GM21515 (cell line): Measurements from ENCODE around the gene NRXN2.
"Not testable (repeated sequence)": the region's sequence is repeated elsewhere in the genome, so short reads cannot be mapped to it uniquely, and the experiment has no call there.

Source experiments
- ATAC-seq: cut with Tn5 transposase; IDR thresholded peaks from one replicate; pipeline ENCODE4 v1.9.1; 2021; ENCODE audit not compliant: unreplicated experiment

The NRXN2 gene

DNA sequence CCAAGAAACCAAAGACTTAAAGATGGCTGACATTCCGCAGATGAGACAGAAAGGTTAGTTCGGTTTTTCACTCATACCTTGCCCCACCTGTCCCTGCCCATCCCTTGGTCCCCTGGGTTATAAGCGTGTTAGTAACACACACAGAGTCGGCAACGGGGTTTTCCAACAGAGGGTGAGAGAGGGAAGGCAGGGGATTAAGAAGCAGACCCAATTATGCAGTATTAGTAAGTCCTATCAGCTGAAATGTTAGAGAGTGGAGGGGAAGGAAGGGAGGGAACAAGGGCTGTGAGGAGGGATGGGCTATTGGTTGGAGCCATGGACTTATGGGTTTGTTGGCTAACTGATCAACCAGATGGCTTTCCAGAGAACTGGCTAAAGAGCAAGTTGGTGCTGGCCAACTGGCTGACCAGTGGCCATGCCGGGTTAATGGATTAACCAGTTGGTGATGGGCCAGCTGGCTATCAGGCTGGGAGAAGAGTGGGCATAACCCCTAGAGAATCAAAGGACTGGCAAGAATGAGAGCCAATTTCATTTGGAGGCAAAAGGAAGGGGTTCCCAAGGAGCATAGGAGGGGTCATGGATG is 45.5 kb downstream of the NRXN2 start:
- ATAC-seq = no peak

GRCh38 chr11:64676261-64676615 is 46.8 kb downstream of the NRXN2 start:
- no peak for ATAC-seq

GRCh38 chr11:64675450-64676260 is 47.3 kb downstream of the NRXN2 start:
- no peak for ATAC-seq

DNA sequence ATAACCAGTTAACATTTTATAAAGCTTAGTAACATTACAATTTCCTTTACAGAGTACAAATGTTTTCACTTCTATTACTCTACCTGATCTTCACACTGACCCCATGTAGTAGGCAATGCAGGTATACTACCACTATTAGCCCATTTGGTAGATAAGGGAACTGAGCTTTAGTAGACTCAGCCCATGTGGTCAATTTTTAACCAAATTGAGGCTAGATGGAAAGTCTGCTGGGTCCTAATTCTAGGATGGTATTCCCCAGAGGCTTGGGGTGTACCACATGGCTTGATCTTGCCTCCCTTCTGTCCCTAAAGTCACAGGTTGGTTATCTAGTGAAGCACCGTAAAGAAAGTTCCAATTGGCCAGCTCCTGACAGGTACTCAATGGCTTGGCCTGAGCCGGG is 48.2 kb downstream of the NRXN2 start:
- ATAC-seq = no peak

- no peak for ATAC-seq
These were observed 49.7 kb downstream of the NRXN2 start for GRCh38 chr11:64673279-64673678.

DNA sequence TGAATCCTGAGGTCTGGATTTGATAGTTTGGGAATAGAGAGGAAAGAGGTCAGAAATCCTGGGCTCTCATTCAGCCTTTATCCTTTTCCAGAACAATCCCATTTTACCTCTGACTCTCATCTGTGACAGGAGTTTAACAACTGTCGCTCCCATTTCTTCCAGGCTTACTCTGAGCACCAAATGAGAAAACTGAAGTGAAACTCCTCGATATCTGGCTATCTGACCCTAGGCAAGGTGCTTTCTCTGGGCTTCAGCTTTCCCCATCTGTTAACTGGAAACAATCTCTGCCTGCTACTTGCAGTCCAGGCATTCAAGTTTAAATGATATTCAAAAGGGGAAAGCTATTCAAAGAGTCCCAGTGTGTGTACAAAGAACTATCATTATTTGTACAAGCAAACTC is 50.1 kb downstream of the NRXN2 start:
- no peak for ATAC-seq

GRCh38 chr11:64670975-64671374 is 52.0 kb downstream of the NRXN2 start:
- ATAC-seq = no peak

DNA sequence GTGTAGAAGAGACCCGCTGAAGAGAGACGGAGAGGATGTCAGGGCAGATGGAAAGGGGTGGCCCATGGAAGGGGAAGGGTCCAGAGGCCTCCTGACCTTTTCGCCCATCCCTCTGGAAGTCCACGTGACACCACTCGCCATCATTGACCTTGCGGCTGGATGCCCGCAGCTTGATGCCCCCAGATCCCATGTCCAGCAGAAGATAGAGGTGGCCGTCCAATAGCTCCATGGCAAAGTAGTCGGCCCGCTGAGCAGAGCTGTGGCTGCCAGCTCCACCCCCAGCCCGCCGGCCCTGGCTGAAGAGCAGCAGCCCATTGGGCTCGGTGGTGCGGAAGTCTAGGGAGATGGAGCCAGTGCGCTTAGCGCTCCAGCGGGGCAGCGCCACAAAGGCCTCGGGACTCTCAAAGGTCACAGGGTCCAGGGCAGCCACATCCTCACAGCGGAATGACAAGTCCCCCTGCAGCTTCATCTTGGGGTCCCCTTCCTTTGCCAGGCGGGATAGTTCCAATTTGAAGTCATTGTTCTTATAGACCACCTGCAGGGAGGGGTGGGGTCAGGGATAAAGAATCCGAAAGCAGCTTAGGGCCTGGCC is 55.7 kb downstream of the NRXN2 start:
- no peak for ATAC-seq

- no peak for ATAC-seq
These were observed 57.6 kb downstream of the NRXN2 start for GRCh38 chr11:64665411-64665821.

DNA sequence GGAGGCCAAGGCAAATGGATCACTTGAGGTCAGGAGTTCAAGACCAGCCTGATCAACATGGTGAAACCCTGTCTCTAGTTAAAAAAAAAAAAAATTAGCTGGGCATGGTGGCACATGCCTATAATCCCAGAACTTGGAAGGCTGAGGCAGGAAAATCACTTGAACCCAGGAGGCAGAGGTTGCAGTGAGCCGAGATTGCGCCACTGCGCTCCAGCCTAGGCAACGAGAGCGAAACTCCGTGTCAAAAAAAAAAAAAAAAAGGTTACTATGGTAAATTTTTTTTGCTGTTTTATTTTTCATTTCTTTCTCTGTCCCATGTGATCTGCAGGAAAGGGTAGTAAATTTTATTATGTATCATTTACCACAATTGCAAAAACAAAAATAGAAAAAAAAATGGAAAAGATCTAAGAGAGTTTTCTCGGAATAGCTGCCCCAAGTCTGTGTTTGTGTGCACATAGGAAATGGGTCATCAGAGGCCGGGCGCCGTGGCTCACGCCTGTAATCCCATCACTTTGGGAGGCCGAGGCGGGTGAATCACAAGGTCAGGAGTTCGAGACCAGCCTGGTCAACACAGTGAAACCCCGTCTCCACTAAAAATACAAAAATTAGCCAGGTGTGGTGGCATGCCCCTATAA is 58.6 kb downstream of the NRXN2 start:
- not testable (repeated sequence) for ATAC-seq

GRCh38 chr11:64663656-64664055 is 59.3 kb downstream of the NRXN2 start:
- ATAC-seq = no peak

DNA sequence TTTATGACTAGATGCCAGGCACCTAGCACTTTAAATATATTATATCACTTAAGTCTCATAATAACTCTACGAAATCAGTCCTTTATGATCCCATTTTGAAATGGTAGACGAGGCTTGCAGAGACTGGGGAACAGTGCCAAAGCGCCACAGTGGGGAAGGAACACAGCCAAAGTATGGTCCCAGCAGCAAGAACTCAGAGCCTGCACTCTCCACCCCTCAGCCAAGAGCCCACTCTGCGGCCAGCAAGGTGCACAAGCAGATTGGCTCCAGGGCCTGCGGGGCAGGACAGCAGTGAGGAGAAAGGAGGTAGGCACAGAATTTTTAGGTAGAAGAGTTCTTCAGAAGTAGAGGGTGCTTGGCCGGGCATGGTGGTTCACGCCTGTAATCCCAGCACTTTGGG is 61.4 kb downstream of the NRXN2 start:
- no peak for ATAC-seq

DNA sequence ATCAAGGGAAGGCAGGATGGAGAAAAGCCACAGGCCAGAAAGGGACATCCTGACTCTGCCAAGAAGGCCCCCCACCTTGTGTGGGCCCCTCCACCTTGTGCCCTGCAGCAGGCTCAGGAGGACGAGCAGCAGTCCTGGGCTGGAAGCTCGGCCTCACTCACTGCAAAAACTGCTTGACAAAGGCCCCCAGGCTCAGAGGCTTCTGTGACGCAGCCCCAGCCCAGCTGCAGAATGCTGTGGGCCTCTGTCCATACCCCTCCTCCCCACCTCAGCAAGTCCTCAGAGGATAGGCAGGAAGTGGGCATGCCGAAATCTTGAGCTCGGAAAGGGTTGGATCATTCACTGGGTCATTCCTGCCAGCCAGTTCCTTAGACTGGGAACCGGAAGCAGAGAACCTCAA is 61.9 kb downstream of the NRXN2 start:
- ATAC-seq = no peak

GRCh38 chr11:64660706-64661105 is 62.3 kb downstream of the NRXN2 start:
- no peak for ATAC-seq

DNA sequence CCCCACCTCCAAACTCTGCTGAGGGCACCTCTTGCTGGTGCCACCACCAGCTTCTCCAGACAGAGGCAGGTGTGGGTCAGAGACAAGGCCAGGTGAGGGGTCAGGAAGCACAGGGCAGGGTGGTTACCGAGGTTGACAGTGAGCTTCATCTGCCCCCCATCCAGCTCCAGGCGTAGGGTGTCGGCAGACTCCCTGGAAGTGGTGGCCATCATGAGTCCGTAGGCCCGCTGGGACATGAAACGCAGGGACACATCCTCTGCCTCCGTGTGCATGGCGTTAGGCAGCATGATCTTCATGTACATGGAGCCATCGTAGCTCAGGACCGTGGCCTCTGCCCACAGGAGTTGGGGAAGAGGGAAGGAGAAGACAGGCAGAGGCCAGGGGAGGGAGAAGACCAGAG is 62.8 kb downstream of the NRXN2 start:
- ATAC-seq = no peak

DNA sequence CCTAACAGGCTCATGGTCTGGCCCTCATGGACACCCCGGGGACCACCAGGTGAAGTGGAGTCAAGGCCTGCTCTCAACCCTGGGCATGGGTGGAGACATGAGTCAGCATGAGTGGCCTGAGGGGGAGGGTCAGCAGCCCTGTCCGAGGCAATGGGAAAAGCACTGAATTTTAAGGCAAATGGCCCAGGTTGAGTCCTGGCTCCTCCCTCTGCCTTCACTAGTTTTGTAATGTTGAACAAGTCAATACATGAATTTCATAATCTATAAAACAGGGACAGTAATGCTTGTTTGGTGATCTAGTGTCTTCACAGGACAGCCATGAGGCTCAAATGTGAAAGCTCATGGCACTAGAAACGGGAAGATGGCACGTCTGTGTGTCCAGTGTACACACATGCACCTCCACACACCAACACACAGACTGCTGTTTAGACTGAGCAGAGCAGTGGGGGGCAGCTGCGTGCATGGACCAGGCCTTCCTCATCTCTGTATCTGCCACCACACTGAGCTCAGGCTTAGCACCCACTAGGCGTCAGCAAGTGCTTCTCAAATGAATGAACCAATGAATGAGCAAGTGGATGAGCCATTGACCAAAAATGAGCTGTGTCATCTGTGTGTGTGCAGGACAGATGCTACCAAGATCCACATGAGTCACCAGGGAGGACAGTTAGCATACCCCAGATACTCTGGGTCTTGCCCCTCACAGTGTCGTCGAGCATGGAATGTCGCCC is 63.4 kb downstream of the NRXN2 start:
- no peak for ATAC-seq

GRCh38 chr11:64658265-64658664 is 64.7 kb downstream of the NRXN2 start:
- ATAC-seq = no peak

DNA sequence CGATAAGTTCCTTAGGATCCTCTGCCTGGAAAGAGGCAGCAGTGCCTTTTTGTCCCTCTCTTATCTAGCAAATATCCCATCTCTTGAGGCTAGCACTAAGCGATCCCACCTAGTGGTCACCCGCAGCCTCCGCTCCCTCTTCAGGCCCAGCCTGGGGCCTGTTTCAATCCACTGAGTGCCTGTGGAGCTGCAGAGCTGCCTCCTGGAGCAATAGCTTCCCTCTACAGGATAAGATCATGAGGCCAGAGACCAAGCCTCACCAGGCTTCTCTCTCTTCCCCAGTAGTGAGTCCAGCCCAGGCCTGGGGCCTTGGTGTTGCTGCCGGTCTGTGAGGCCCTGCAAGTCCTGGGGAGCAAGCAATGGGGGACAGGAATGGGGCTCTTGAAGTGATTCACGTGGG is 66.1 kb downstream of the NRXN2 start:
- no peak for ATAC-seq

GRCh38 chr11:64655941-64656601 is 66.9 kb downstream of the NRXN2 start:
- ATAC-seq = no peak

DNA sequence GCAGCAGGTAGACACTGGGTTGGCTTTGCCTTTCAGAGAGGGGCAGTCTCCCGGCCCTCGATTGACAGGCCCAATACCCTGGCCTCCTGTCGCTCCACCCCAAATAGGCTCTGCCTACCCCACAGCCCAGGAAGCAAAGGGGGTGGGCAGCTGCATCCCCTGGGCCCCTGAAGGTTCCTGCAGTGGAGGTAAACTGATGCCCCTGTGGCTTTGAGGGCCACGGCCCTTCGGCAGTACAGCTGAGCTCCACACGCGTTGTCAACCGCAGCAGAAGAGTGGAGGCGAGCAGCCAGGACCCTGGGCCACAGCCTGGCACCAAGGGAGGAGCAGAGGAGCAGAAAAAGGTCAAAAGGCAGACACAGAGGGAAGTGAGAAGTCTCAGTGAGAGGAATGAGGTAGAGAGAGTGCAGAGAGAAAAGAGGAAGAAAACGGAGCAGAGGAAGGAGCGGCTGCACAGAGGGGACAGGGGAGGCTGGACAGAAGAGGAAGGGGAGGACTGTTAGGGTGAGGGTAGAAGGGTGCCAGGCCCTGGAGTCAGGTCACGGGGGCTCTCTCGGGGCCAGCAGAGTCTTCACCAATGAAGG is 67.9 kb downstream of the NRXN2 start:
- ATAC-seq = no peak
